GM12872 (cell line): ENCODE data around the gene SOX6.

Experiments
- CTCF ChIP-seq: IDR thresholded peaks from 3 replicates; pipeline ENCODE4 v1.5.1; 2011; ENCODE audit warnings: low read depth, mild to moderate bottlenecking, low read length, moderate library complexity; ENCODE audit not compliant: insufficient read depth

Gene SOX6

DNA sequence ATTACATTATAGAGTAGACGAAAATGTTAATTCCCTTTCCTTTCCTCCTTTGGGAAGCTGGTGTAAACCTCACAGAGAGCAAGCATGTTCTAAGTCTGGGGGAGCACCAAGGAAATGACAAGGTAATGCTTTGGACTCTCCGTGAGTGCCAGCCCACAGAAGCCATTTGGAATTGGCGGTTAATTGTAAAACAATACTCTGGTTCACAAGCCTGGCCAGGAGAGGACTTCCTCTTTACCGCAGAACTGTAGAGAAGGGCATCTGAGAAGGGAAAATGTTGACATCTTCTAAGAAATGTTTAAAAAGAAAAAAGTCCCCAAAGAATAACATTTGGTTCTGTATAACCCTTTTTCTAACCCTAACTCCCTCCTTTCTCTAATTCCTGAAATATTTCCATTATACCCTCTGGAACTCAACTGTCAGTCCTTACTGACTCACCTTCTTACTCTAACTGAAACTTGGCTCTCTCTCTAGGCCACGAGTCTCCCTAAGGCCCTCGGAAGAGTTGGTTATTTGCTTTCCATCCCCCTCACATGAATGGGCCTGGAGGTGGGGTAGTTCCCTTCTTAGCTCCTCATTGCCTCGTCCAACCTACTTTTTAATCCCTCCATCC is 379.8 kb downstream of the SOX6 start:
- no peak for TF ChIP-seq CTCF

DNA sequence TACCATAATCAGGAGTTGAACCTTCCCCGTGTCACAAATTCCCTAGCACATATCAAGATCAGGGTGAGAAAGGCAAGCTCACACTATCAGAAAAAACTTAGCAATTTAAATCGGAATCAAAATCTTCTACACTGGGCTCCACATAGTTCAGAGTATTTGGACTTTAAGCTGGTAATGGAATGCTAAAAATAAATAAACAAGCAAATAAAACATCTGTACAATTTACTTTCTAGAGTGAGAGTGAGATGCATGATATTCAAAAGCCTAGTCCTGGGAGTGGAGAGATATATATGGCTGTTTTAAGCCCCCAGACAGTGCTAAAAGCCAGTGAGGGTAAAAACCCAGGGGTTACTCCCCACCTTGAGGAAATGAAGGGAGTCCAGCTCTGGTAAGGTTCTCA is 380.6 kb downstream of the SOX6 start:
- no peak for TF ChIP-seq CTCF

- no peak for TF ChIP-seq CTCF
Observed at GRCh38 chr11:15972838-15973237, 383.5 kb downstream of the SOX6 start.

DNA sequence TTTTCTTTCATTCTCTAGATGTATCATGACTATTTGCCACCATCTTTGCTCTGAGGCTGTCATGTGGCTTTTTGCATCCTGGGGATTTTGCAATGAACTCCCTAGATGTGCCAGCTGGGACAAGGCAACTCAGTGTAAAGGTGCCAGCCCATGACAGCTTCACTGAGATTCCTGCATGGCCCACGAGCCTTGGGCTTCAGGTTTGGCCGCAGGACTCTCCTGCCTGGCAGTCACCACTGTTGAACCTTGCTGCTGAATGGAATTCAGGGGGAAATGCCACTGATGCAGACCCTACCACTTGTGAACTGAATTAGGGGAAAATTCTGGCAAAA is 385.2 kb downstream of the SOX6 start:
- TF ChIP-seq CTCF = no peak

DNA sequence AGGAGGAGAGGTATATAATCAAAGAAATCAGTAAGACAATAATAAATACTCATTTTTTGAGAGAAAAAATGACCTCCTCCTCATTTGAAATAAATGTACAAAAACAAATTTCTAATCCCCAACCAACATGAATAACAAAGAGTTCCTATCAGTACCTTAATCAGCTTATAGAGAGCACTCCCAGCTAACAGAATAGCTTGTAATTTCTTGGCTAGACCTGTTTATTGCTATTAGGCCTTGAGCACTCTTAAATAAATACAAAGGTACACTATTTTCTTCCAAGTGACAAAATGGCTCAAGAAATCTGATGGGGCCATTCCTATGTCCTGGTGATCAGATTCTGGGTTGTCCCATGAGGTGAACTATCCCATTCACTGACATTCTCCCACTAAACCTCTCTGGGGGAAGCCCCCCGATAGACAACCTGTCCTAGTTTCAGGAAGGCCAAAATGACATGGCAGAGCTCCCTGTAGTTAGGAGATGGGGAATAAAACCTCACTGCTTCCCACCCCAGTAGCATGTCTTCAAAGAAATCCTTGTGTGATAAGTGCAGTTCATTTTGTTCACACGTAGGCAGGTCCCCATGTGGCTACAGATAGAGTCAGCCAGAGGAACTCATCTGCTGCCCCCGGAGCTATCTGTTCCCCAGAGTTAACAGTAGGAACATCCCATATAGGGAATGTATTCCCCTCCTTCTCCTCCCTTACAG is 385.7 kb downstream of the SOX6 start:
- TF ChIP-seq CTCF = no peak

GRCh38 chr11:15969701-15970329 is 386.5 kb downstream of the SOX6 start:
- TF ChIP-seq CTCF = no peak

GRCh38 chr11:15969281-15969680 is 387.1 kb downstream of the SOX6 start:
- TF ChIP-seq CTCF = no peak
